Coronary artery (tissue), 2 donors: ENCODE results near the gene TPM2.
A peak's percentile ranks its signal among the peaks of the same experiment; 100 is the strongest.

ENCODE experiments used
- DNase-seq: peaks from one replicate; pipeline ENCODE4 v3.0.0-alpha.2; 2017; ENCODE audit warnings: low spot score
- H3K27ac ChIP-seq, 2 donors: fragments of 200-600 bp; sonication (generic); one replicate each; pipeline ENCODE4 v1.5.1; 2016 to 2019
- H3K4me3 ChIP-seq: fragments of 200-600 bp; sonication (generic); 2 replicates; pipeline ENCODE4 v1.5.1; 2016; ENCODE audit warnings: mild to moderate bottlenecking, moderate library complexity
- CTCF ChIP-seq: fragments of 200-600 bp; sonication (generic); IDR thresholded peaks from one replicate; pipeline ENCODE4 v1.5.1; 2019; ENCODE audit warnings: antibody characterized with exemption

The TPM2 gene

GRCh38 chr9:35732185-35732799 is 42.6 kb upstream of the TPM2 start, which contains the start of the genes CREB3 and TLN1:
TSS of gene CREB3 (plus strand) at chr9:35732666. CDS start at chr9:35732773, 107 bp downstream.
TSS of gene TLN1 (minus strand) at chr9:35732195. CDS start at chr9:35725694, 6,501 bp downstream.
- Histone ChIP-seq H3K4me3 (peak within 1 kb of the TSS; percentile 84), H3K27ac (peak within 1 kb of the TSS; percentile 97 to 99)
- no peak for TF ChIP-seq CTCF
- peak; percentile 100 for DNase-seq

- no peak for DNase-seq
- Histone ChIP-seq H3K27ac (peak overlapping the region; percentile 97 to 99), H3K4me3 (peak overlapping the region; percentile 84)
- TF ChIP-seq CTCF = no peak
These were observed 41.9 kb upstream of the TPM2 start for GRCh38 chr9:35731415-35732184.

GRCh38 chr9:35730486-35730854 is 40.7 kb upstream of the TPM2 start:
- peak overlapping the region; percentile 97 to 99 for H3K27ac ChIP-seq
- DNase-seq = no peak
- H3K4me3 ChIP-seq = peak overlapping the region; percentile 84

GRCh38 chr9:35729700-35730485 is 40.2 kb upstream of the TPM2 start:
- peak overlapping the region; percentile 84 for H3K4me3 ChIP-seq
- DNase-seq = peak; percentile 84
- H3K27ac ChIP-seq = peak overlapping the region; percentile 97 to 99
- peak; percentile 47 for TF ChIP-seq CTCF

More at GRCh38 chr9:35730486-35730854, 40.7 kb upstream of the TPM2 start:
- TF ChIP-seq CTCF = no peak

- H3K4me3 ChIP-seq = peak overlapping the region; percentile 84
- TF ChIP-seq CTCF = no peak
- DNase-seq = no peak
- peak overlapping the region; percentile 97 to 99 for H3K27ac ChIP-seq
These were observed 39.4 kb upstream of the TPM2 start for GRCh38 chr9:35729101-35729500.

- peak overlapping the region; percentile 84 for H3K4me3 ChIP-seq
- DNase-seq = peak; percentile 93
- peak overlapping the region; percentile 97 to 99 for H3K27ac ChIP-seq
- TF ChIP-seq CTCF = no peak
These were observed 38.6 kb upstream of the TPM2 start for GRCh38 chr9:35728041-35728971.
